ENCODE data around the gene PHKA1. TPM values are rescaled to one million over a fixed set of nuclear protein-coding genes. Genes with fewer than 3 reads are reported as not detected.
"Not testable (repeated sequence)": the region's sequence is repeated elsewhere in the genome, so short reads cannot be mapped to it uniquely, and the experiment has no call there.

PHKA1 gene
- total RNA-seq (2022), result 7.4 and 7.8 TPM in 2 replicates
- Bru-seq, nascent RNA, result percentile 48 among the genes with signal in this experiment
- BruChase-seq, experiment 1, labeled RNA remaining after a 6-hour chase, result percentile 41 among the genes with signal in this experiment
- BruChase-seq, experiment 2, labeled RNA remaining after a 2-hour chase, result percentile 40 among the genes with signal in this experiment
- long read RNA-seq, full-length matches to known transcripts, result 1 of 4 reads
- long read RNA-seq, partial matches to known transcripts, result 1 of 4 reads
- long read RNA-seq, other reads (novel, unspliced or antisense), result 2 of 4 reads

GRCh38 chrX:72713599-72714477 is at the start of gene PHKA1:
PHKA1 (minus strand) TSS chrX:72714306; CDS start chrX:72713880, 426 bp downstream.
- H3K9me3 Mint-ChIP-seq (ENCODE audit: low read depth, unreplicated experiment); BruUV-seq (replicated peaks); H3K27me3 Mint-ChIP-seq (ENCODE audit: unreplicated experiment): not testable (repeated sequence)
- H3K27ac Mint-ChIP-seq (ENCODE audit: unreplicated experiment), result peak within 1 kb of the TSS; percentile 70
- intact Hi-C loops (cut with micrococcal nuclease; ENCODE audit: unreplicated experiment), result loop anchor here (2.0 to 5.0 kb wide), 2 partner anchors 27 to 92 kb away; no protein-coding TSS in a partner anchor
- H3K36me3 Mint-ChIP-seq (ENCODE audit: insufficient read depth, unreplicated experiment), result peaks cover 17% of the 10 kb centered on the region
- DNase-seq, result peak; percentile 70
- CTCF ChIA-PET, result interaction anchor here (0.5 kb wide), 1 partner anchor 1218 kb away, joined by 3 read pairs; no protein-coding TSS in a partner anchor
- H3K4me3 Mint-ChIP-seq (ENCODE audit: low read depth, unreplicated experiment), result peak within 1 kb of the TSS; percentile 91
- H3K4me1 Mint-ChIP-seq (ENCODE audit: low read depth, unreplicated experiment), result peaks cover 15% of the 10 kb centered on the region

- H3K27me3 Mint-ChIP-seq (ENCODE audit: unreplicated experiment); H3K36me3 Mint-ChIP-seq (ENCODE audit: insufficient read depth, unreplicated experiment); H3K4me1 Mint-ChIP-seq (ENCODE audit: low read depth, unreplicated experiment); H3K27ac Mint-ChIP-seq (ENCODE audit: unreplicated experiment); DNase-seq; H3K9me3 Mint-ChIP-seq (ENCODE audit: low read depth, unreplicated experiment); H3K4me3 Mint-ChIP-seq (ENCODE audit: low read depth, unreplicated experiment); CTCF ChIA-PET; BruUV-seq (replicated peaks); intact Hi-C loops (cut with micrococcal nuclease; ENCODE audit: unreplicated experiment): not testable (repeated sequence)
These were observed 46.3 kb upstream of the PHKA1 start for GRCh38 chrX:72760454-72760853.

- H3K4me1 Mint-ChIP-seq (ENCODE audit: low read depth, unreplicated experiment); H3K27me3 Mint-ChIP-seq (ENCODE audit: unreplicated experiment); BruUV-seq (replicated peaks); intact Hi-C loops (cut with micrococcal nuclease; ENCODE audit: unreplicated experiment); H3K9me3 Mint-ChIP-seq (ENCODE audit: low read depth, unreplicated experiment); H3K36me3 Mint-ChIP-seq (ENCODE audit: insufficient read depth, unreplicated experiment); H3K4me3 Mint-ChIP-seq (ENCODE audit: low read depth, unreplicated experiment); H3K27ac Mint-ChIP-seq (ENCODE audit: unreplicated experiment); DNase-seq; CTCF ChIA-PET: not testable (repeated sequence)
These were observed 34.4 kb upstream of the PHKA1 start for GRCh38 chrX:72748545-72748944.

- H3K27me3 Mint-ChIP-seq (ENCODE audit: unreplicated experiment), result peaks cover 12% of the 10 kb centered on the region
- H3K9me3 Mint-ChIP-seq (ENCODE audit: low read depth, unreplicated experiment); CTCF ChIA-PET; H3K4me1 Mint-ChIP-seq (ENCODE audit: low read depth, unreplicated experiment); H3K36me3 Mint-ChIP-seq (ENCODE audit: insufficient read depth, unreplicated experiment); intact Hi-C loops (cut with micrococcal nuclease; ENCODE audit: unreplicated experiment); BruUV-seq (replicated peaks); H3K27ac Mint-ChIP-seq (ENCODE audit: unreplicated experiment); H3K4me3 Mint-ChIP-seq (ENCODE audit: low read depth, unreplicated experiment); DNase-seq: not testable (repeated sequence)
These were observed 31.4 kb upstream of the PHKA1 start for GRCh38 chrX:72745546-72745945.

- CTCF ChIA-PET, result no interaction called here
- H3K9me3 Mint-ChIP-seq (ENCODE audit: low read depth, unreplicated experiment), result no peaks in the 10 kb centered on the region
- no peaks in the 10 kb centered on the region for H3K36me3 Mint-ChIP-seq (ENCODE audit: insufficient read depth, unreplicated experiment)
- DNase-seq, result no peak
- intact Hi-C loops (cut with micrococcal nuclease; ENCODE audit: unreplicated experiment), result no loop called here
- peaks cover 69% of the 10 kb centered on the region for H3K27me3 Mint-ChIP-seq (ENCODE audit: unreplicated experiment)
- no peak overlapping the region for H3K27ac Mint-ChIP-seq (ENCODE audit: unreplicated experiment)
- no TSS peak for BruUV-seq (replicated peaks)
- no peak overlapping the region for H3K4me3 Mint-ChIP-seq (ENCODE audit: low read depth, unreplicated experiment)
- TF ChIP-seq, protein P1, sequence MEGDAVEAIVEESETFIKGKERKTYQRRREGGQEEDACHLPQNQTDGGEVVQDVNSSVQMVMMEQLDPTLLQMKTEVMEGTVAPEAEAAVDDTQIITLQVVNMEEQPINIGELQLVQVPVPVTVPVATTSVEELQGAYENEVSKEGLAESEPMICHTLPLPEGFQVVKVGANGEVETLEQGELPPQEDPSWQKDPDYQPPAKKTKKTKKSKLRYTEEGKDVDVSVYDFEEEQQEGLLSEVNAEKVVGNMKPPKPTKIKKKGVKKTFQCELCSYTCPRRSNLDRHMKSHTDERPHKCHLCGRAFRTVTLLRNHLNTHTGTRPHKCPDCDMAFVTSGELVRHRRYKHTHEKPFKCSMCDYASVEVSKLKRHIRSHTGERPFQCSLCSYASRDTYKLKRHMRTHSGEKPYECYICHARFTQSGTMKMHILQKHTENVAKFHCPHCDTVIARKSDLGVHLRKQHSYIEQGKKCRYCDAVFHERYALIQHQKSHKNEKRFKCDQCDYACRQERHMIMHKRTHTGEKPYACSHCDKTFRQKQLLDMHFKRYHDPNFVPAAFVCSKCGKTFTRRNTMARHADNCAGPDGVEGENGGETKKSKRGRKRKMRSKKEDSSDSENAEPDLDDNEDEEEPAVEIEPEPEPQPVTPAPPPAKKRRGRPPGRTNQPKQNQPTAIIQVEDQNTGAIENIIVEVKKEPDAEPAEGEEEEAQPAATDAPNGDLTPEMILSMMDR (IDR thresholded peaks at IDR 0.05; ENCODE audit: unreplicated experiment), result no peak
- H3K4me1 Mint-ChIP-seq (ENCODE audit: low read depth, unreplicated experiment), result no peaks in the 10 kb centered on the region
These were observed 21.5 kb upstream of the PHKA1 start for GRCh38 chrX:72735561-72735960.

GRCh38 chrX:72733636-72734035 is 19.5 kb upstream of the PHKA1 start:
- H3K27me3 Mint-ChIP-seq (ENCODE audit: unreplicated experiment), result peaks cover 62% of the 10 kb centered on the region
- CTCF ChIA-PET; H3K27ac Mint-ChIP-seq (ENCODE audit: unreplicated experiment): not testable (repeated sequence)

More at GRCh38 chrX:72733636-72734035, 19.5 kb upstream of the PHKA1 start:
- intact Hi-C loops (cut with micrococcal nuclease; ENCODE audit: unreplicated experiment); H3K9me3 Mint-ChIP-seq (ENCODE audit: low read depth, unreplicated experiment); H3K36me3 Mint-ChIP-seq (ENCODE audit: insufficient read depth, unreplicated experiment); H3K4me3 Mint-ChIP-seq (ENCODE audit: low read depth, unreplicated experiment); BruUV-seq (replicated peaks); DNase-seq; H3K4me1 Mint-ChIP-seq (ENCODE audit: low read depth, unreplicated experiment): not testable (repeated sequence)
